GM21515 (cell line): ENCODE data around the gene MBD4.
"Not testable (repeated sequence)": the region's sequence is repeated elsewhere in the genome, so short reads cannot be mapped to it uniquely, and the experiment has no call there.

Experiments used
- ATAC-seq: cut with Tn5 transposase; IDR thresholded peaks from one replicate; pipeline ENCODE4 v1.9.1; 2021; ENCODE audit not compliant: unreplicated experiment

The MBD4 gene

GRCh38 chr3:129439817-129440617 lies at the start of gene MBD4, which contains the start of gene IFT122:
Gene MBD4 (minus strand): TSS chr3:129439948. CDS start chr3:129439833, 115 bp downstream.
Gene IFT122 (plus strand): TSS chr3:129440224. CDS start chr3:129440331, 107 bp downstream.
- peak; percentile 83 for ATAC-seq

- not testable (repeated sequence) for ATAC-seq
These were observed 49.5 kb upstream of the MBD4 start for GRCh38 chr3:129489258-129489657.

GRCh38 chr3:129487868-129488335 lies 48.2 kb upstream of the MBD4 start:
- ATAC-seq, result not testable (repeated sequence)

- ATAC-seq, result no peak
These were observed 47.6 kb upstream of the MBD4 start for GRCh38 chr3:129487183-129487867.

GRCh38 chr3:129486664-129487035 lies 46.9 kb upstream of the MBD4 start:
- ATAC-seq, result no peak

GRCh38 chr3:129485721-129486663 lies 46.2 kb upstream of the MBD4 start:
- ATAC-seq, result no peak

GRCh38 chr3:129485146-129485545 lies 45.4 kb upstream of the MBD4 start:
- not testable (repeated sequence) for ATAC-seq

GRCh38 chr3:129483870-129484269 lies 44.1 kb upstream of the MBD4 start:
- ATAC-seq, result no peak

GRCh38 chr3:129482721-129483120 lies 43.0 kb upstream of the MBD4 start:
- no peak for ATAC-seq

GRCh38 chr3:129481766-129482332 lies 42.1 kb upstream of the MBD4 start:
- no peak for ATAC-seq

GRCh38 chr3:129481225-129481765 lies 41.5 kb upstream of the MBD4 start:
- ATAC-seq, result not testable (repeated sequence)

- no peak for ATAC-seq
These were observed 36.8 kb upstream of the MBD4 start for GRCh38 chr3:129476586-129476985.

- ATAC-seq, result no peak
These were observed 36.1 kb upstream of the MBD4 start for GRCh38 chr3:129475863-129476262.

- no peak for ATAC-seq
These were observed 35.4 kb upstream of the MBD4 start for GRCh38 chr3:129474984-129475804.

GRCh38 chr3:129473769-129474152 lies 34.0 kb upstream of the MBD4 start:
- no peak for ATAC-seq

GRCh38 chr3:129473067-129473768 lies 33.5 kb upstream of the MBD4 start:
- ATAC-seq, result no peak

- ATAC-seq, result no peak
These were observed 31.1 kb upstream of the MBD4 start for GRCh38 chr3:129470861-129471260.

GRCh38 chr3:129469026-129469425 lies 29.3 kb upstream of the MBD4 start:
- ATAC-seq, result no peak

GRCh38 chr3:129467932-129468331 lies 28.2 kb upstream of the MBD4 start:
- no peak for ATAC-seq
